GM13977 (cell line): ENCODE measurements around the gene INTS1.
"Not testable (repeated sequence)": the region's sequence is repeated elsewhere in the genome, so short reads cannot be mapped to it uniquely, and the experiment has no call there.

Experiments used
- DNase-seq: peaks from one replicate; pipeline ENCODE4 v3.0.0; 2012; ENCODE audit warnings: low spot score
- in situ Hi-C: fragments of 300-500 bp; cut with MboI; formaldehyde crosslinking; loops from one replicate; pipeline ENCODE4 v1.12.0; 2022; ENCODE audit warnings: low sequenced_read_pairs, low pct_unique_long_range_greater_than_20kb, mixed read lengths, inconsistent platforms; ENCODE audit not compliant: unreplicated experiment
- TF ChIP-seq, protein P1 (sequence below): IDR thresholded peaks from 2 replicates; pipeline ENCODE4 v1.5.1; 2012; ENCODE audit warnings: mild to moderate bottlenecking, control low read depth; ENCODE audit not compliant: insufficient read depth; ENCODE audit errors: extremely low read depth, missing control alignments

INTS1 gene

DNA sequence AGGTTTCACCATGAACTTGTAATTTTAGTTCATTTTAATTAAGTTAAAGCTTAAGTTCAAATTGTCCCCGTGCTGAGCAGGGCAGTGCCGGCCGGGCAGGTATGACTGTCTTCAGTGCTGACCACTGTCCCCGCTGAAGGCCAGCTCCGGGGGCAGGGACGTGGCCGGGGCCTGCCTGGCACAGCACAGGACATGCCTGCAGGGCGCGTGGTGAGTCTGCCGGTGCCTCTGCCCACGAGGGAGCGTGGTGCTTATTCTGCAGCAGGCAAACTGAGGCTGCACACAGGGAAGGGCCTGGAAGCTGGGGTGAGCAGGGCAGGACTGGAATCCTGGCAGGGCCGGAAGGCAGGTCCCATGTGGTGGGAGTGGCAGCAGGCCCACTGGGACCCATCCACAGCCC, 54.7 kb downstream of the INTS1 start:
- TF ChIP-seq, protein P1, sequence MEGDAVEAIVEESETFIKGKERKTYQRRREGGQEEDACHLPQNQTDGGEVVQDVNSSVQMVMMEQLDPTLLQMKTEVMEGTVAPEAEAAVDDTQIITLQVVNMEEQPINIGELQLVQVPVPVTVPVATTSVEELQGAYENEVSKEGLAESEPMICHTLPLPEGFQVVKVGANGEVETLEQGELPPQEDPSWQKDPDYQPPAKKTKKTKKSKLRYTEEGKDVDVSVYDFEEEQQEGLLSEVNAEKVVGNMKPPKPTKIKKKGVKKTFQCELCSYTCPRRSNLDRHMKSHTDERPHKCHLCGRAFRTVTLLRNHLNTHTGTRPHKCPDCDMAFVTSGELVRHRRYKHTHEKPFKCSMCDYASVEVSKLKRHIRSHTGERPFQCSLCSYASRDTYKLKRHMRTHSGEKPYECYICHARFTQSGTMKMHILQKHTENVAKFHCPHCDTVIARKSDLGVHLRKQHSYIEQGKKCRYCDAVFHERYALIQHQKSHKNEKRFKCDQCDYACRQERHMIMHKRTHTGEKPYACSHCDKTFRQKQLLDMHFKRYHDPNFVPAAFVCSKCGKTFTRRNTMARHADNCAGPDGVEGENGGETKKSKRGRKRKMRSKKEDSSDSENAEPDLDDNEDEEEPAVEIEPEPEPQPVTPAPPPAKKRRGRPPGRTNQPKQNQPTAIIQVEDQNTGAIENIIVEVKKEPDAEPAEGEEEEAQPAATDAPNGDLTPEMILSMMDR, result no peak
- in situ Hi-C loops, result no loop called here
- DNase-seq, result no peak

DNA sequence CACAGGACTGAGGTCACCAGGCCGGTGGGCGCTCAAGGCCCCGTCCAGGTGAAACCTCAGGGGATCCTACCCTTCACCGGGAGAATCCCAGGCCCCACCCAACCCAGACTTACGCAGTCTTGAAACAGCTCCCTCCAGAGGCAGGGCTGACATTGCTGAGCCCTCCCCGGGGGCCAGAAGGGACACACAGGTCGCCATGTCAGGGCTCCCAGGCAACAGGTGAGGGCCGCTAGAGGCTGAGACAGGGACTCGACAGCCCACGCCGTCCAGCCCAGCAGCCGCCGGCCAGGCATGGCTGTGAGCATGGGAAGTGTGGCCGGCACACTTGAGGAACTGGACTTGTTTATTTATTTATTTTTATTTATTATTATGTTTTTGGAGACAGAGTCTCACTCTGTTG, 55.2 kb downstream of the INTS1 start:
- TF ChIP-seq, protein P1, result no peak
- no peak for DNase-seq
- in situ Hi-C loops, result no loop called here

DNA sequence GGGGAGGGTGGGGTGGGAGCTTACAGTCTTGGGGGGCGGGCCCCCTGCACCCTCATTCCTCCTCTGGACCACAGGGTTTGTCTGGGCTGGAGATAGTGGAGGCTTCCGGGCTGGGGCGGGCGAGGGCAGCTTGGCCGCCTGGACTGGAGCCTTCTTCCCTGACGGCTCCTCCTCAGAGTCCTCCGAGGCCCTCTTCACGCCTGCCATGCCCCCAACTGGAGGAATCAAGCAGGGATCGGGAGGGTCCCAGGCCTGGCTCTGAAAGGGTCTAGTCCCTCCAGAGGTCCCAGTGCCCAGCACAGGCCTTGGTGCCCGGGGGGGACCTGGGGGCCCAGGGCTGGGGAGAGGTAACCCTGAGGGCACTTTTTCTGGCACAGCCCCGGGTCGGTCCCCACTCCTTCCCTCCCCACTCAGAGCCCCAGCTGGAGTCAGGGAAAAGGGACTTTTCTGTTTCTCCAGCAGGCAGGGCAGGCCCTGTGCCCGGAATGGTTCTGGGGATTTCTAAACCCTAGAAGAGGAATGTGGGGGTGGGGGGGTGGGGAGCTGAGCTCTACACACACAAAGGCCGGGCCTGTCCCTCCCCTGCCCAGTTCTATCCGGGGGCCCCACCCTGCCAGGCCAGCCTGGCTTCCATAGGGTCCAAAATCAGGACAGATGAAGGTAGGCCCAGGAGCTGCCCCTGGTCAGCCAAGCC, 56.5 kb downstream of the INTS1 start:
- in situ Hi-C loops, result no loop called here
- no peak for DNase-seq
- TF ChIP-seq, protein P1, result no peak

DNA sequence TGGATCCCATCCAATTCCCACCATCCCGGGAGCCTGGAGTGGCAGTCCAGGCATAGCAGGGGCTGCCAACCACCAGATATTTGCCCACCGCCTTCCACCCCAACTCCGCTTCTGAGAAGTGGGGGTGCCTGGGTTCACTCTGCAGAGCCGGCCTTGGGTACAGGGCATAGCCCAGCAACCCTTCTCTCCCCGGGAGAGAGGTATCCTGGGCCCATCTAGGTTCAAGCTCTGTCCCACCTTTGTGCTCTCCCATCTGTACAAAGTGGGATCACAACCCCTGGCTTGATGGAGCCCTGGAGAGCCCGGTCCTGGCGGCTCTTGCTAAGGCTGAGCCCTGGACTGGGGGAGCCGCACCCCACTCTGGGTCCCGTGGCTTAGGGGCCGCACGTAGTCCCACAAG, 57.1 kb downstream of the INTS1 start:
- in situ Hi-C loops, result no loop called here
- DNase-seq, result no peak
- TF ChIP-seq, protein P1, result no peak

DNA sequence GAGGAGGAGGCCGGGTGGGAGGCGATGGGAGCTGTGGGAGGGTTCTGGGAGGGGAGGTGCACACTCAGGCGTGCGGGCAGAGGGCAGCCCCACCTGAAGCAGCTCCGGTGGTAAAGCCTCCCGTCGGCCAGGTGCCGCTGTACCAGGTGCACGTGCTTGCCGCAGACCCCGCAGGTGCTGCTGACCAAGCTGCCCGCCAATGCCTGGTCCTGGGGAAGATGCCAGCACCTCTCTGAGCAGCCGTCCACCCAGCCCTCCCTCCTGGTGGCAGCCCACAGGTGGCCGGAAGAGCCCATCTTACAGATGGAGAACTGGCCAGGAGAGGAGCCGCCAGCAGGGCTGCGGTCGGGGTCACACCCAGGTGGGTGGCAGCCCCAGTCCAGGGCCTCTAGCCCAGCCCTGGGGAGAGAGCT, 57.6 kb downstream of the INTS1 start:
- TF ChIP-seq, protein P1, result no peak
- in situ Hi-C loops, result no loop called here
- no peak for DNase-seq

DNA sequence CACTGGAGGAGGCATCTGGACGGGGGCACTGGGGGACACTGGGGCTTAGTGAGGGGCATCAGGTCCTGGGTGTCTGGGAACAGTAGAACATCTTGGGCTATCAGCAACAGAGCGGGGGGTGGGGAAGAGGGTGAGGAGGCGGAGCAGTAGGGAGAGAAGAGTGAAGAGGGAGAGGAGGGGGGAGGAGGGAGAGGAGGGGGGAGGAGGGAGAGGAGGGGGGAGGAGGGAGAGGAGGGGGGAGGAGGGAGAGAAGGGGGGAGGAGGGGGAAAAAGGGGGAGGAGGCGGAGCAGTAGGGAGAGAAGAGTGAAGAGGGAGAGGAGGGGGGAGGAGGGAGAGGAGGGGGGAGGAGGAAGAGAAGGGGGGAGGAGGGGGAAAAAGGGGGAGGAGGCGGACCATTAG, 58.2 kb downstream of the INTS1 start:
- DNase-seq, in situ Hi-C loops: not testable (repeated sequence)

DNA sequence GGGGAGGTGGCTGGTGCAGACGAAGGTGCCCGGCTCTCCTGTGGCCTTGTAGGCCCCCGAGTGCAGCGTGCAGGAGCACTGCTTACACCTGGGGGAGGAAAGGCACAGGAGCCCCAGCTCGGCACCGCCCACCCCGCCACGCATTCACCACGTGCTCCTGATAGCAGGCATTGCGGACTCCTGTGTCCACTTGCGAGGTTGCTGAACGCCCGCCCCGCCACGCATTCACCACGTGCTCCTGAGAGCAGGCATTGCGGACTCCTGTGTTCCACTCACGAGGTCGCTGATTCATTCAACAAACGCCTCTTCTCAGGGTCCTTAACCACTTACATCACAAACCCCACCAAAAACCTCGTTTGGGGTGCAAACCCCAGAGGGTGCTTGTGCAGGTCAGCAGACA, 58.8 kb downstream of the INTS1 start:
- no peak for DNase-seq
- TF ChIP-seq, protein P1, result no peak
- in situ Hi-C loops, result no loop called here
